GM23338 (cell line): ENCODE measurements around the gene CNTN5. TPM values are rescaled to one million over a fixed set of nuclear protein-coding genes. Genes with fewer than 3 reads are reported as not detected.

Experiments
- ATAC-seq: fragments of 200-7000 bp; cut with Tn5 transposase; 3 replicates; pipeline ENCODE4 v1.9.1; 2020
- DNase-seq: peaks from one replicate; pipeline ENCODE4 v3.0.0-alpha.2; 2015; ENCODE audit warnings: low spot score
- H2AFZ ChIP-seq: fragments of 200-600 bp; sonication (generic); 2 replicates; pipeline ENCODE4 v1.8.0; 2016; ENCODE audit warnings: antibody characterized with exemption, mild to moderate bottlenecking, moderate library complexity
- H3F3A ChIP-seq: fragments of 200-600 bp; sonication (generic); replicated peaks from 2 replicates; pipeline ENCODE4 v1.8.0; 2017; ENCODE audit warnings: antibody characterized with exemption, mixed run types, low read depth
- H3K27ac ChIP-seq: fragments of 200-600 bp; sonication (generic); 2 replicates; pipeline ENCODE4 v1.6.1; 2016; ENCODE audit warnings: low read depth
- H3K27me3 ChIP-seq: fragments of 200-600 bp; sonication (generic); 2 replicates; pipeline ENCODE4 v1.8.0; 2016; ENCODE audit warnings: mild to moderate bottlenecking, mixed run types, moderate library complexity; ENCODE audit not compliant: insufficient read depth
- H3K36me3 ChIP-seq: fragments of 200-600 bp; sonication (generic); 2 replicates; pipeline ENCODE4 v1.8.0; 2016; ENCODE audit warnings: mild to moderate bottlenecking; ENCODE audit not compliant: insufficient read depth
- H3K4me1 ChIP-seq: fragments of 200-600 bp; sonication (generic); 2 replicates; pipeline ENCODE4 v1.8.0; 2016; ENCODE audit warnings: mild to moderate bottlenecking, moderate library complexity; ENCODE audit not compliant: insufficient read depth
- H3K4me2 ChIP-seq: fragments of 200-600 bp; sonication (generic); 2 replicates; pipeline ENCODE4 v1.7.1; 2017; ENCODE audit warnings: mixed run types
- H3K4me3 ChIP-seq: fragments of 200-600 bp; sonication (generic); 2 replicates; pipeline ENCODE4 v1.6.1; 2016; ENCODE audit warnings: mixed run types
- H3K79me2 ChIP-seq: fragments of 200-600 bp; sonication (generic); replicated peaks from 2 replicates; pipeline ENCODE4 v1.8.0; 2017; ENCODE audit warnings: mild to moderate bottlenecking; ENCODE audit not compliant: insufficient read depth
- H3K9me2 ChIP-seq: fragments of 200-600 bp; sonication (generic); 2 replicates; pipeline ENCODE4 v1.8.0; 2017; ENCODE audit not compliant: insufficient read depth
- H4K20me1 ChIP-seq: fragments of 200-600 bp; sonication (generic); replicated peaks from 2 replicates; pipeline ENCODE4 v1.8.0; 2017; ENCODE audit warnings: mild to moderate bottlenecking; ENCODE audit not compliant: insufficient read depth
- H3K27ac Mint-ChIP-seq: 2 replicates; pipeline ENCODE4 v1.8.0; 2020; ENCODE audit warnings: inconsistent platforms, mild to moderate bottlenecking, moderate library complexity, mixed read lengths
- H3K27me3 Mint-ChIP-seq: 3 replicates; pipeline ENCODE4 v1.8.0; 2022; ENCODE audit warnings: low read depth, mild to moderate bottlenecking, moderate library complexity, mixed read lengths, inconsistent platforms; ENCODE audit not compliant: insufficient read depth, poor library complexity
- H3K36me3 Mint-ChIP-seq: 3 replicates; pipeline ENCODE4 v1.8.0; 2021; ENCODE audit warnings: low read depth, mild to moderate bottlenecking, inconsistent platforms, moderate library complexity, mixed read lengths
- H3K4me1 Mint-ChIP-seq: 3 replicates; pipeline ENCODE4 v1.8.0; 2020; ENCODE audit warnings: mild to moderate bottlenecking, inconsistent platforms, mixed read lengths
- H3K4me3 Mint-ChIP-seq: 3 replicates; pipeline ENCODE4 v1.8.0; 2021; ENCODE audit warnings: moderate library complexity, mild to moderate bottlenecking, inconsistent platforms, mixed read lengths
- H3K9me3 Mint-ChIP-seq: 3 replicates; pipeline ENCODE4 v1.8.0; 2020; ENCODE audit warnings: moderate library complexity, mild to moderate bottlenecking, inconsistent platforms, mixed read lengths
- CREB1 ChIP-seq: fragments of 250-450 bp; sonication (Bioruptor Pico); IDR thresholded peaks from 2 replicates; pipeline ENCODE4 v1.5.0; 2020; ENCODE audit warnings: low read depth, mild to moderate bottlenecking, moderate library complexity
- JUNB ChIP-seq: IDR thresholded peaks from one replicate; pipeline ENCODE4 v1.6.1; 2016; ENCODE audit warnings: antibody characterized with exemption; ENCODE audit not compliant: unreplicated experiment
- STAT1 ChIP-seq: IDR thresholded peaks from one replicate; pipeline ENCODE4 v1.6.1; 2016; ENCODE audit warnings: antibody characterized with exemption; ENCODE audit not compliant: unreplicated experiment
- ZNF114 ChIP-seq: fragments of 250-450 bp; sonication (Bioruptor Pico); IDR thresholded peaks from 2 replicates; pipeline ENCODE4 v1.5.0; 2020; ENCODE audit warnings: mild to moderate bottlenecking, moderate library complexity
- ZNF331 ChIP-seq: fragments of 250-450 bp; sonication (Bioruptor Pico); IDR thresholded peaks from 2 replicates; pipeline ENCODE4 v1.5.0; 2020; ENCODE audit warnings: low read depth, mild to moderate bottlenecking, moderate library complexity
- ZNF462 ChIP-seq: fragments of 250-450 bp; sonication (Bioruptor Pico); IDR thresholded peaks from 2 replicates; pipeline ENCODE4 v1.5.0; 2020; ENCODE audit warnings: mild to moderate bottlenecking, moderate library complexity
- polyA plus RNA-seq: library from polyadenylated mRNA; unstranded; fragments of >200 nt; fragmentation: Nextera tagmentation; extraction: Ambion mirVana; gene quantifications from 2 replicates; pipeline ENCODE4 v1.2.1, GENCODE V29; 2016
- total RNA-seq: library from RNA; depleted of rRNA; stranded (reverse); fragments of >200 nt; shearing (Covaris generic); gene quantifications from 2 replicates; pipeline ENCODE4 v1.2.3, GENCODE V29; 2014
- TF ChIP-seq, protein P1 (sequence below), 2 experiments: fragments of 200-600 bp in 1 of 2; sonication (generic) in 1 of 2; conservative IDR thresholded peaks; 2 replicates each; pipeline versions ENCODE4 v1.5.1 to v1.6.1; 2016 to 2017; ENCODE audit warnings: antibody characterized with exemption in 2 of 2, low read depth in 2 of 2, mild to moderate bottlenecking in 2 of 2, moderate library complexity in 1 of 2
- TF ChIP-seq, protein P2 (sequence below): IDR thresholded peaks from one replicate; pipeline ENCODE4 v1.6.1; 2018; ENCODE audit warnings: antibody characterized with exemption; ENCODE audit not compliant: unreplicated experiment

The CNTN5 gene
- total and polyA plus RNA-seq, 2 experiments from 2014 or later: not detected

DNA sequence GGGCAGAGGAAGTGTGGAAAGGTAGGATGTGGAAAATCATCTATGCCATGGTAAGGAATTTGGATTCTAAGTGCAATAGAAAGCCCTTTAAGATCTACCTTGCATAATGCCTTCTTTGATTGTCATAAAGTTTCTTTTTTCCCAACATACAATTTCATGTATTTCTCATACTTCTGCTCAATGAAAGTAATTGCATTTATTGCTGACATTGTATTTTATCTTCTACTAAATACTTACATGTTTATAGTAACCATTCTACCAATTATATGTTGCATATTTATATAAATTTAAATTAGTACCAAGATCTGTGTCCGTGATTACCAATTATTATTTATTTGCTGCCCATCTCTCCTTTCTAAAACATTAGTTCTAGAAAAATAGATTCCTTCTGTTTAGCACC lies 114.8 kb downstream of the CNTN5 start:
- Histone ChIP-seq H3F3A (no peaks in the 10 kb centered on the region), H3K9me2 (no peaks in the 10 kb centered on the region), H3K4me1 (no peaks in the 10 kb centered on the region), H3K79me2 (no peaks in the 10 kb centered on the region), H3K27ac (no peak overlapping the region), H3K4me3 (no peak overlapping the region), H3K4me2 (no peak overlapping the region), H4K20me1 (no peaks in the 10 kb centered on the region), H3K27me3 (no peaks in the 10 kb centered on the region), H3K36me3 (no peaks in the 10 kb centered on the region), H2AFZ (no peak overlapping the region)
- H3K4me3 Mint-ChIP-seq: no peak overlapping the region
- H3K4me1 Mint-ChIP-seq: no peaks in the 10 kb centered on the region
- peaks cover 7% of the 10 kb centered on the region; the same call in 2 of the 3 replicates for H3K9me3 Mint-ChIP-seq
- H3K36me3 Mint-ChIP-seq: peaks cover 3% of the 10 kb centered on the region; the same call in 1 of the 3 replicates
- no peaks in the 10 kb centered on the region for H3K27me3 Mint-ChIP-seq
- no peak for DNase-seq
- TF ChIP-seq, protein P1, sequence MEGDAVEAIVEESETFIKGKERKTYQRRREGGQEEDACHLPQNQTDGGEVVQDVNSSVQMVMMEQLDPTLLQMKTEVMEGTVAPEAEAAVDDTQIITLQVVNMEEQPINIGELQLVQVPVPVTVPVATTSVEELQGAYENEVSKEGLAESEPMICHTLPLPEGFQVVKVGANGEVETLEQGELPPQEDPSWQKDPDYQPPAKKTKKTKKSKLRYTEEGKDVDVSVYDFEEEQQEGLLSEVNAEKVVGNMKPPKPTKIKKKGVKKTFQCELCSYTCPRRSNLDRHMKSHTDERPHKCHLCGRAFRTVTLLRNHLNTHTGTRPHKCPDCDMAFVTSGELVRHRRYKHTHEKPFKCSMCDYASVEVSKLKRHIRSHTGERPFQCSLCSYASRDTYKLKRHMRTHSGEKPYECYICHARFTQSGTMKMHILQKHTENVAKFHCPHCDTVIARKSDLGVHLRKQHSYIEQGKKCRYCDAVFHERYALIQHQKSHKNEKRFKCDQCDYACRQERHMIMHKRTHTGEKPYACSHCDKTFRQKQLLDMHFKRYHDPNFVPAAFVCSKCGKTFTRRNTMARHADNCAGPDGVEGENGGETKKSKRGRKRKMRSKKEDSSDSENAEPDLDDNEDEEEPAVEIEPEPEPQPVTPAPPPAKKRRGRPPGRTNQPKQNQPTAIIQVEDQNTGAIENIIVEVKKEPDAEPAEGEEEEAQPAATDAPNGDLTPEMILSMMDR (conservative IDR thresholded peaks at IDR 0.05; ENCODE audit: low read depth in 2 of 2): no peak
- no peak for TF ChIP-seq ZNF331 (CRISPR knock-in tag)
- no peak for TF ChIP-seq STAT1
- TF ChIP-seq ZNF462 (CRISPR knock-in tag): no peak
- TF ChIP-seq, protein P2, sequence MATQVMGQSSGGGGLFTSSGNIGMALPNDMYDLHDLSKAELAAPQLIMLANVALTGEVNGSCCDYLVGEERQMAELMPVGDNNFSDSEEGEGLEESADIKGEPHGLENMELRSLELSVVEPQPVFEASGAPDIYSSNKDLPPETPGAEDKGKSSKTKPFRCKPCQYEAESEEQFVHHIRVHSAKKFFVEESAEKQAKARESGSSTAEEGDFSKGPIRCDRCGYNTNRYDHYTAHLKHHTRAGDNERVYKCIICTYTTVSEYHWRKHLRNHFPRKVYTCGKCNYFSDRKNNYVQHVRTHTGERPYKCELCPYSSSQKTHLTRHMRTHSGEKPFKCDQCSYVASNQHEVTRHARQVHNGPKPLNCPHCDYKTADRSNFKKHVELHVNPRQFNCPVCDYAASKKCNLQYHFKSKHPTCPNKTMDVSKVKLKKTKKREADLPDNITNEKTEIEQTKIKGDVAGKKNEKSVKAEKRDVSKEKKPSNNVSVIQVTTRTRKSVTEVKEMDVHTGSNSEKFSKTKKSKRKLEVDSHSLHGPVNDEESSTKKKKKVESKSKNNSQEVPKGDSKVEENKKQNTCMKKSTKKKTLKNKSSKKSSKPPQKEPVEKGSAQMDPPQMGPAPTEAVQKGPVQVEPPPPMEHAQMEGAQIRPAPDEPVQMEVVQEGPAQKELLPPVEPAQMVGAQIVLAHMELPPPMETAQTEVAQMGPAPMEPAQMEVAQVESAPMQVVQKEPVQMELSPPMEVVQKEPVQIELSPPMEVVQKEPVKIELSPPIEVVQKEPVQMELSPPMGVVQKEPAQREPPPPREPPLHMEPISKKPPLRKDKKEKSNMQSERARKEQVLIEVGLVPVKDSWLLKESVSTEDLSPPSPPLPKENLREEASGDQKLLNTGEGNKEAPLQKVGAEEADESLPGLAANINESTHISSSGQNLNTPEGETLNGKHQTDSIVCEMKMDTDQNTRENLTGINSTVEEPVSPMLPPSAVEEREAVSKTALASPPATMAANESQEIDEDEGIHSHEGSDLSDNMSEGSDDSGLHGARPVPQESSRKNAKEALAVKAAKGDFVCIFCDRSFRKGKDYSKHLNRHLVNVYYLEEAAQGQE: no peak
- no peak for TF ChIP-seq JUNB
- no peak for TF ChIP-seq CREB1 (CRISPR knock-in tag)
- no peak for TF ChIP-seq ZNF114 (CRISPR knock-in tag)
- no peak overlapping the region for H3K27ac Mint-ChIP-seq
- ATAC-seq: no peak
